B cell (primary cell): ENCODE measurements around the gene BOC. TPM values are rescaled to one million over a fixed set of nuclear protein-coding genes. Genes with fewer than 3 reads are reported as not detected.

ENCODE experiments used
- ATAC-seq: fragments of 200-7000 bp; cut with Tn5 transposase; one replicate; pipeline ENCODE4 v1.10.0; 2021; ENCODE audit warnings: low read depth, mild to moderate bottlenecking, moderate number of reproducible peaks, moderate library complexity
- CTCF ChIA-PET: fragments of 350-600 bp; sonication (Branson Sonifier 250); formaldehyde crosslinking; loops from one replicate; lab custom pipeline; 2021; ENCODE audit warnings: antibody characterized with exemption, inconsistent platforms; lab: Charles Lee
- POLR2A ChIA-PET: fragments of 350-600 bp; sonication (Branson Sonifier 250); formaldehyde crosslinking; loops from one replicate; lab custom pipeline; 2021; ENCODE audit warnings: antibody characterized with exemption; lab: Charles Lee
- DNase-seq: peaks from one replicate; pipeline ENCODE4 v3.0.0; 2013
- H2AFZ ChIP-seq: 2 replicates; pipeline ENCODE4 v1.6.1; 2012; ENCODE audit warnings: mild to moderate bottlenecking, low read depth, low read length; ENCODE audit not compliant: insufficient read depth, poor library complexity, severe bottlenecking
- H3K27ac ChIP-seq, 2 donors: 1 replicate in 1 of 2; 2 replicates in 1 of 2; pipeline ENCODE4 v1.5.1; 2012 to 2013; ENCODE audit warnings: low read length in 2 of 2, mild to moderate bottlenecking in 2 of 2, moderate library complexity in 1 of 2
- H3K27me3 ChIP-seq, 4 experiments: fragments of 200-600 bp in 1 of 4; sonication (generic) in 1 of 4; replicated peaks in 1 of 4; 1 replicate in 2 of 4; 2 replicates in 2 of 4; pipeline versions ENCODE4 v1.6.1 to v1.7.0; 2013 to 2016; ENCODE audit warnings: low read length in 3 of 4, mild to moderate bottlenecking in 2 of 4, mixed read lengths in 1 of 4, moderate library complexity in 1 of 4; ENCODE audit not compliant: insufficient read depth in 4 of 4, control insufficient read depth in 3 of 4; ENCODE audit errors: control extremely low read depth in 1 of 4
- H3K36me3 ChIP-seq, 2 experiments: replicated peaks in 1 of 2; 1 replicate in 1 of 2; 2 replicates in 1 of 2; pipeline versions ENCODE4 v1.6.1 to v1.7.1; 2013; ENCODE audit warnings: low read length in 1 of 2; ENCODE audit not compliant: insufficient read depth in 2 of 2, control insufficient read depth in 1 of 2; ENCODE audit errors: control extremely low read depth in 1 of 2, extremely low read depth in 1 of 2
- H3K4me1 ChIP-seq, 2 donors: fragments of 200-600 bp in 1 of 2; sonication (generic) in 1 of 2; 1 replicate in 1 of 2; 2 replicates in 1 of 2; pipeline versions ENCODE4 v1.5.1 to v1.6.1; 2013 to 2017; ENCODE audit warnings: low read length in 2 of 2; ENCODE audit not compliant: control insufficient read depth in 2 of 2, insufficient read depth in 2 of 2
- H3K4me2 ChIP-seq: replicated peaks from 2 replicates; pipeline ENCODE3; 2012; ENCODE audit warnings: mild to moderate bottlenecking, low read depth, low read length; ENCODE audit not compliant: poor library complexity, severe bottlenecking
- H3K4me3 ChIP-seq, 5 experiments: fragments of 200-600 bp in 1 of 5; sonication (generic) in 1 of 5; 1 replicate in 3 of 5; 2 replicates in 2 of 5; pipeline versions ENCODE4 v1.5.1 to v1.7.0; 2011 to 2016; ENCODE audit warnings: low read length in 4 of 5, mild to moderate bottlenecking in 4 of 5, low read depth in 2 of 5, control low read depth in 1 of 5, moderate library complexity in 1 of 5; ENCODE audit not compliant: insufficient read depth in 1 of 5; ENCODE audit errors: control extremely low read depth in 1 of 5, extremely low read depth in 1 of 5
- H3K79me2 ChIP-seq: fragments of 200-600 bp; sonication (generic); one replicate; pipeline ENCODE4 v1.6.0; 2016; ENCODE audit warnings: low read length; ENCODE audit not compliant: control insufficient read depth, insufficient read depth
- H3K9ac ChIP-seq: fragments of 200-600 bp; sonication (generic); 2 replicates; pipeline ENCODE4 v1.6.1; 2017; ENCODE audit warnings: mild to moderate bottlenecking, low read length, moderate library complexity
- H3K9me3 ChIP-seq, 3 donors: one replicate each; pipeline versions ENCODE4 v1.6.1 to v1.7.1; 2013; ENCODE audit warnings: low read length in 2 of 3; ENCODE audit not compliant: control insufficient read depth in 2 of 3, insufficient read depth in 1 of 3; ENCODE audit errors: control extremely low read depth in 1 of 3
- H4K20me1 ChIP-seq: 2 replicates; pipeline ENCODE4 v1.6.0; 2012; ENCODE audit warnings: mild to moderate bottlenecking, low read length; ENCODE audit not compliant: insufficient read depth, control insufficient read depth, poor library complexity, severe bottlenecking
- H3K27ac Mint-ChIP-seq: one replicate; pipeline ENCODE4 v1.8.0; 2021; ENCODE audit warnings: mixed read lengths
- H3K27me3 Mint-ChIP-seq: one replicate; pipeline ENCODE4 v1.8.0; 2021; ENCODE audit warnings: mixed read lengths
- H3K4me1 Mint-ChIP-seq: one replicate; pipeline ENCODE4 v1.8.0; 2021; ENCODE audit warnings: mixed read lengths
- H3K4me3 Mint-ChIP-seq: one replicate; pipeline ENCODE4 v1.8.0; 2021; ENCODE audit warnings: mixed read lengths
- H3K9me3 Mint-ChIP-seq: one replicate; pipeline ENCODE4 v1.8.0; 2022; ENCODE audit warnings: mixed read lengths; ENCODE audit not compliant: insufficient read depth
- CTCF ChIP-seq: fragments of 200-600 bp; IDR thresholded peaks from one replicate; pipeline ENCODE4 v1.8.0; 2022; ENCODE audit warnings: antibody characterized with exemption, mild to moderate bottlenecking
- EZH2 ChIP-seq: IDR thresholded peaks from 2 replicates; pipeline ENCODE4 v1.6.1; 2012; ENCODE audit warnings: borderline replicate concordance, low read depth, mild to moderate bottlenecking, moderate library complexity, low read length; ENCODE audit not compliant: insufficient read depth, poor library complexity, severe bottlenecking
- WGBS: methylation state at CpG from one replicate; pipeline ENCODE4 v1.1.5; 2013; ENCODE audit warnings: missing lambda C conversion rate; ENCODE audit not compliant: insufficient coverage; 5-methylcytosine and 5-hydroxymethylcytosine counted together
- intact Hi-C: fragments of 100-400 bp; cut with micrococcal nuclease; formaldehyde crosslinking; loops from one replicate; pipeline ENCODE4 v1.10.0; 2022
- polyA plus RNA-seq: library from polyadenylated mRNA; depleted of rRNA; stranded (reverse); fragments of >200 nt; gene quantifications from 2 replicates; pipeline ENCODE4 v1.2.3, GENCODE V29; 2012
- total RNA-seq, 2 donors: library from RNA; stranded (reverse); fragments of 120-200 nt in 1 of 2; gene quantifications; 1 replicate in 1 of 2; 2 replicates in 1 of 2; pipeline versions ENCODE4 v1.2.3 to v1.2.4, GENCODE V29; 2013 to 2022

The BOC gene
- total and polyA plus RNA-seq, 2 donors (not counting 1 experiment from before 2014, with no cell fraction given): 0.12 to 2.0 TPM

GRCh38 chr3:113273604-113274378 is 62.4 kb downstream of the BOC start:
- ATAC-seq: no peak
- Histone ChIP-seq H3K4me1 (peaks cover 28 to 36% of the 10 kb centered on the region in 2 donors), H3K4me3 (no peak overlapping the region), H3K36me3 (no peaks in the 10 kb centered on the region), H4K20me1 (no peaks in the 10 kb centered on the region), H3K9me3 (peaks cover 0 to 2% (median 0%) of the 10 kb centered on the region in 3 donors), H3K4me2 (no peak overlapping the region), H3K27ac (no peak overlapping the region), H3K79me2 (no peaks in the 10 kb centered on the region), H3K9ac (no peak overlapping the region), H3K27me3 (no peaks in the 10 kb centered on the region), H2AFZ (no peak overlapping the region)
- no peak for DNase-seq
- ChIA-PET CTCF (interaction anchor here (1.0 to 3.3 kb wide), 2 partner anchors 14 to 46 kb away, joined by 3 to 18 read pairs; no protein-coding TSS in a partner anchor), POLR2A (no interaction called here)
- intact Hi-C loops: no loop called here
- no peaks in the 10 kb centered on the region for H3K9me3 Mint-ChIP-seq
- TF ChIP-seq CTCF: no peak
- TF ChIP-seq EZH2: no peak
- H3K4me1 Mint-ChIP-seq: peaks cover 33% of the 10 kb centered on the region
- H3K27me3 Mint-ChIP-seq: no peaks in the 10 kb centered on the region
- no peak overlapping the region for H3K27ac Mint-ChIP-seq
- WGBS: 98% methylated on average over 10 of the region's 13 CpGs
- H3K4me3 Mint-ChIP-seq: no peak overlapping the region
